ENCODE results near the gene KCNJ6. TPM values are rescaled to one million over a fixed set of nuclear protein-coding genes. Genes with fewer than 3 reads are reported as not detected.

KCNJ6 gene
- total RNA-seq, 1 experiment from 2014 or later: 1.2 TPM

DNA sequence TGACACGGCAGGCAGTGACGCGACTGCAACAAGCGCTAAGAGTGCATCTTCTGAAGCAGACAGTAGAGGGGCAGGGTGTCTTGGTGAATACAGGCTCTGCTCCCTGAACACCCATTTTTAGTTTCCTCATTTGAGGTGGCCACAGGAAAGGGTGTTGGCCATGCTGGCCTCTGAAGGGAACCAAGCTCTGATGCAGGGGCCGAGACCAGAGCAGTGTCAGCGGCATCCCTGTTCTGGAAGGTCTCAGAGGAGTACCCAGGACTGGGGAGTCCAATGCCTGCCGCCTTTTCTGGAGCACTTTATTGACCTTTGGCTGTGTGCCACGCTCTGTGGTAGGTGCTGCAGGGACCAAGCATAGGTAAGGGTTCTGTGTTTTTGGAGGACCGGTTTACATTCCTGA, 100.4 kb downstream of the KCNJ6 start:
- H3K9me3 Mint-ChIP-seq: peaks cover 10 to 19% of the 10 kb centered on the region in 2 experiments
- Histone ChIP-seq H3K27me3 (ENCODE audit: insufficient read depth, low read length) (no peaks in the 10 kb centered on the region), H3T11ph (ENCODE audit: low read length) (no peak overlapping the region), H4K20me1 (ENCODE audit: control insufficient read depth, insufficient read depth, insufficient read length) (no peaks in the 10 kb centered on the region), H3K4ac (ENCODE audit: low read depth, low read length) (no peak overlapping the region), H3K9ac (ENCODE audit: extremely low read depth, insufficient read length, low read length) (no peak overlapping the region), H2BK5ac (ENCODE audit: insufficient read length, low read length) (no peak overlapping the region), H2AFZ (ENCODE audit: low read length) (no peak overlapping the region), H3K79me2 (ENCODE audit: insufficient read depth, low read length) (no peaks in the 10 kb centered on the region), H2BK15ac (ENCODE audit: low read depth, low read length) (no peak overlapping the region), H2BK20ac (ENCODE audit: low read depth, low read length, poor library complexity, severe bottlenecking) (no peak overlapping the region), H3K14ac (ENCODE audit: insufficient read depth, low read length) (no peak overlapping the region), H2AK5ac (ENCODE audit: insufficient read length, low read length) (no peak overlapping the region), H3K4me1 (ENCODE audit: insufficient read depth, low read length) (no peaks in the 10 kb centered on the region), H4K91ac (ENCODE audit: insufficient read length, low read depth, low read length) (no peak overlapping the region), H3K9me3 (ENCODE audit: control insufficient read depth, low read depth, low read length) (no peaks in the 10 kb centered on the region), H3K4me2 (ENCODE audit: insufficient read depth, insufficient read length, low read length) (no peak overlapping the region), H2BK120ac (ENCODE audit: low read depth, low read length, poor library complexity, severe bottlenecking) (no peak overlapping the region), H3K79me1 (ENCODE audit: insufficient read depth, low read depth, low read length, poor library complexity, severe bottlenecking) (no peaks in the 10 kb centered on the region), H3K56ac (ENCODE audit: insufficient read length, low read depth, low read length) (no peak overlapping the region), H3K18ac (ENCODE audit: insufficient read length, low read depth, low read length) (no peak overlapping the region), H4K5ac (ENCODE audit: insufficient read length, low read depth, low read length) (no peak overlapping the region), H4K8ac (replicated peaks; ENCODE audit: insufficient read length, low read depth, low read length) (no peak overlapping the region), H3K23me2 (ENCODE audit: insufficient read length, low read depth, low read length, poor library complexity, severe bottlenecking) (no peaks in the 10 kb centered on the region), H3K23ac (ENCODE audit: insufficient read length, low read depth, low read length) (no peak overlapping the region), H2BK12ac (ENCODE audit: insufficient read length, low read depth, low read length) (no peak overlapping the region), H3K27ac (ENCODE audit: insufficient read length, low read depth, low read length) (no peak overlapping the region)
- H3K4me3 Mint-ChIP-seq: no peak overlapping the region
- no peak for DNase-seq
- H3K4me1 Mint-ChIP-seq: peaks cover 36 to 44% of the 10 kb centered on the region in 2 experiments
- no CpG with 5 or more reads among the region's 9 CpGs for WGBS (ENCODE audit: extremely low coverage, insufficient read length, low lambda C conversion rate)
- TF ChIP-seq, protein P1, sequence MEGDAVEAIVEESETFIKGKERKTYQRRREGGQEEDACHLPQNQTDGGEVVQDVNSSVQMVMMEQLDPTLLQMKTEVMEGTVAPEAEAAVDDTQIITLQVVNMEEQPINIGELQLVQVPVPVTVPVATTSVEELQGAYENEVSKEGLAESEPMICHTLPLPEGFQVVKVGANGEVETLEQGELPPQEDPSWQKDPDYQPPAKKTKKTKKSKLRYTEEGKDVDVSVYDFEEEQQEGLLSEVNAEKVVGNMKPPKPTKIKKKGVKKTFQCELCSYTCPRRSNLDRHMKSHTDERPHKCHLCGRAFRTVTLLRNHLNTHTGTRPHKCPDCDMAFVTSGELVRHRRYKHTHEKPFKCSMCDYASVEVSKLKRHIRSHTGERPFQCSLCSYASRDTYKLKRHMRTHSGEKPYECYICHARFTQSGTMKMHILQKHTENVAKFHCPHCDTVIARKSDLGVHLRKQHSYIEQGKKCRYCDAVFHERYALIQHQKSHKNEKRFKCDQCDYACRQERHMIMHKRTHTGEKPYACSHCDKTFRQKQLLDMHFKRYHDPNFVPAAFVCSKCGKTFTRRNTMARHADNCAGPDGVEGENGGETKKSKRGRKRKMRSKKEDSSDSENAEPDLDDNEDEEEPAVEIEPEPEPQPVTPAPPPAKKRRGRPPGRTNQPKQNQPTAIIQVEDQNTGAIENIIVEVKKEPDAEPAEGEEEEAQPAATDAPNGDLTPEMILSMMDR (conservative IDR thresholded peaks at IDR 0.05): no peak
- H3K27me3 Mint-ChIP-seq (ENCODE audit: low read depth): no peaks in the 10 kb centered on the region
- H3K36me3 Mint-ChIP-seq (ENCODE audit: insufficient read depth in 1 of 3, low read depth in 3 of 3): peaks cover 0 to 31% (median 6%) of the 10 kb centered on the region in 3 experiments; a peak in 5 of 7 replicates
- peak overlapping the region in 1 of 3 experiments; percentile 15; a peak in 1 of 7 replicates for H3K27ac Mint-ChIP-seq

All from H9 (cell line).